Liver (tissue), 9 donors: Measurements from ENCODE around the gene HNRNPDL. TPM values are rescaled to one million over a fixed set of nuclear protein-coding genes. Genes with fewer than 3 reads are reported as not detected.

Experiments used
- DNase-seq: peaks from one replicate; pipeline ENCODE4 v3.0.0-alpha.2; 2017; ENCODE audit warnings: low spot score
- H3K27ac ChIP-seq, 2 donors: one replicate each; pipeline ENCODE4 v1.7.0; 2013; ENCODE audit warnings: inconsistent platforms in 2 of 2, low read length in 2 of 2, control low read depth in 1 of 2, low read depth in 1 of 2, mild to moderate bottlenecking in 1 of 2
- H3K27me3 ChIP-seq, 4 donors: one replicate each; pipeline versions ENCODE4 v1.6.1 to v1.7.0; 2013; ENCODE audit warnings: low read length in 3 of 4, inconsistent platforms in 1 of 4, mild to moderate bottlenecking in 1 of 4, moderate library complexity in 1 of 4; ENCODE audit not compliant: control insufficient read depth in 4 of 4, insufficient read depth in 4 of 4
- H3K36me3 ChIP-seq, 4 donors: one replicate each; pipeline versions ENCODE4 v1.6.1 to v1.7.0; 2013; ENCODE audit warnings: low read length in 3 of 4, mild to moderate bottlenecking in 3 of 4, low read depth in 1 of 4, moderate library complexity in 1 of 4; ENCODE audit not compliant: control insufficient read depth in 4 of 4, insufficient read depth in 3 of 4
- H3K4me1 ChIP-seq, 4 donors: one replicate each; pipeline versions ENCODE4 v1.6.1 to v1.7.0; 2013; ENCODE audit warnings: low read length in 3 of 4, mild to moderate bottlenecking in 3 of 4, moderate library complexity in 1 of 4; ENCODE audit not compliant: control insufficient read depth in 4 of 4, insufficient read depth in 4 of 4
- H3K4me3 ChIP-seq, 3 donors: one replicate each; pipeline versions ENCODE4 v1.6.1 to v1.7.0; 2013; ENCODE audit warnings: low read length in 3 of 3, control low read depth in 1 of 3, low read depth in 1 of 3, mild to moderate bottlenecking in 1 of 3
- H3K9ac ChIP-seq, 2 donors: one replicate each; pipeline ENCODE4 v1.7.0; 2013; ENCODE audit warnings: low read length in 2 of 2, mild to moderate bottlenecking in 2 of 2, moderate library complexity in 2 of 2, control low read depth in 1 of 2, low read depth in 1 of 2
- H3K9me3 ChIP-seq, 4 donors: one replicate each; pipeline versions ENCODE4 v1.6.1 to v1.7.0; 2013; ENCODE audit warnings: low read length in 3 of 4; ENCODE audit not compliant: control insufficient read depth in 4 of 4
- ATF3 ChIP-seq: IDR thresholded peaks from 2 replicates; pipeline ENCODE4 v1.6.1; 2016; ENCODE audit warnings: antibody characterized with exemption
- EGR1 ChIP-seq, 2 donors: IDR thresholded peaks; 2 replicates each; pipeline ENCODE4 v1.6.1; 2016 to 2018; ENCODE audit warnings: antibody characterized with exemption in 2 of 2, low read depth in 2 of 2
- FOXA1 ChIP-seq: IDR thresholded peaks from 2 replicates; pipeline ENCODE4 v1.6.1; 2016; ENCODE audit warnings: antibody characterized with exemption
- GABPA ChIP-seq, 2 donors: IDR thresholded peaks in 1 of 2; conservative IDR thresholded peaks in 1 of 2; 2 replicates each; pipeline ENCODE4 v1.6.1; 2016; ENCODE audit warnings: antibody characterized with exemption in 2 of 2, mild to moderate bottlenecking in 1 of 2, moderate library complexity in 1 of 2
- HNF4A ChIP-seq, 2 donors: conservative IDR thresholded peaks; 2 replicates each; pipeline ENCODE4 v1.6.1; 2016; ENCODE audit warnings: antibody characterized with exemption in 2 of 2, mild to moderate bottlenecking in 2 of 2
- HNF4G ChIP-seq: IDR thresholded peaks from 2 replicates; pipeline ENCODE4 v1.6.1; 2016; ENCODE audit warnings: antibody characterized with exemption
- JUND ChIP-seq, 2 donors: IDR thresholded peaks; 2 replicates each; pipeline ENCODE4 v1.6.1; 2016; ENCODE audit warnings: antibody characterized with exemption in 2 of 2
- MAX ChIP-seq: IDR thresholded peaks from 2 replicates; pipeline ENCODE4 v1.6.1; 2016; ENCODE audit warnings: antibody characterized with exemption
- NR2F2 ChIP-seq: IDR thresholded peaks from 2 replicates; pipeline ENCODE4 v1.6.1; 2016; ENCODE audit warnings: antibody characterized with exemption
- RXRA ChIP-seq, 2 donors: IDR thresholded peaks; 2 replicates each; pipeline ENCODE4 v1.6.1; 2017 to 2018; ENCODE audit warnings: antibody characterized with exemption in 2 of 2, mild to moderate bottlenecking in 1 of 2
- SP1 ChIP-seq: IDR thresholded peaks from 2 replicates; pipeline ENCODE4 v1.6.1; 2018; ENCODE audit warnings: antibody characterized with exemption, mild to moderate bottlenecking
- TAF1 ChIP-seq: conservative IDR thresholded peaks from 2 replicates; pipeline ENCODE4 v1.6.1; 2016; ENCODE audit warnings: antibody characterized with exemption, mild to moderate bottlenecking
- YY1 ChIP-seq: IDR thresholded peaks from 2 replicates; pipeline ENCODE4 v1.6.1; 2016; ENCODE audit warnings: antibody characterized with exemption, mild to moderate bottlenecking
- WGBS: extraction: QIAGEN DNeasy Blood & Tissue Kit; methylation state at CpG from one replicate; pipeline ENCODE4 v1.1.7; 2013; 5-methylcytosine and 5-hydroxymethylcytosine counted together
- polyA plus RNA-seq, 2 donors: library from polyadenylated mRNA; stranded (reverse) in 1 of 2; unstranded in 1 of 2; fragments of 200-250 nt in 1 of 2; fragments of >200 nt in 1 of 2; fragmentation: Nextera tagmentation in 1 of 2; extraction: Ambion mirVana in 1 of 2; gene quantifications; one replicate each; pipeline versions ENCODE4 v1.2.1 to v1.2.3, GENCODE V29; 2013 to 2015
- total RNA-seq, 2 donors: library from RNA; depleted of rRNA; stranded (reverse); fragments of >200 nt; gene quantifications; one replicate each; pipeline ENCODE4 v1.2.3, GENCODE V29; 2014
- TF ChIP-seq, protein P1 (sequence below): fragments of 150-350 bp; IDR thresholded peaks from 2 replicates; pipeline ENCODE4 v1.5.1; 2017; ENCODE audit warnings: improper control_type of control experiment, low read depth, low read length; ENCODE audit not compliant: missing input control
- TF ChIP-seq, protein P2 (sequence below): IDR thresholded peaks from 2 replicates; pipeline ENCODE4 v1.6.1; 2016; ENCODE audit warnings: antibody characterized with exemption
- donor health status: healthy.
- donor health status: healthy.
- donor health status: healthy.
- donor health status: healthy.
- donor health status: healthy.

HNRNPDL gene
- total and polyA plus RNA-seq, 4 donors: 53.1 to 57.9 (median 57.6) TPM

- Histone ChIP-seq H3K36me3 (peaks cover 5 to 34% (median 33%) of the 10 kb centered on the region in 4 donors), H3K4me3 (peak overlapping the region; percentile 85 to 98 (median 97)), H3K4me1 (peaks cover 0 to 28% (median 22%) of the 10 kb centered on the region in 4 donors), H3K27ac (peak overlapping the region; percentile 99), H3K9me3 (no peaks in the 10 kb centered on the region), H3K9ac (peak overlapping the region; percentile 52 to 79), H3K27me3 (no peaks in the 10 kb centered on the region)
- TF ChIP-seq HNF4G (no peak), GABPA (IDR thresholded peaks at IDR 0.05 in 1 of 2, conservative IDR thresholded peaks at IDR 0.05 in 1 of 2) (no peak), ATF3 (no peak), MAX (no peak), YY1 (no peak), HNF4A (conservative IDR thresholded peaks at IDR 0.05) (no peak)
- TF ChIP-seq, protein P1, sequence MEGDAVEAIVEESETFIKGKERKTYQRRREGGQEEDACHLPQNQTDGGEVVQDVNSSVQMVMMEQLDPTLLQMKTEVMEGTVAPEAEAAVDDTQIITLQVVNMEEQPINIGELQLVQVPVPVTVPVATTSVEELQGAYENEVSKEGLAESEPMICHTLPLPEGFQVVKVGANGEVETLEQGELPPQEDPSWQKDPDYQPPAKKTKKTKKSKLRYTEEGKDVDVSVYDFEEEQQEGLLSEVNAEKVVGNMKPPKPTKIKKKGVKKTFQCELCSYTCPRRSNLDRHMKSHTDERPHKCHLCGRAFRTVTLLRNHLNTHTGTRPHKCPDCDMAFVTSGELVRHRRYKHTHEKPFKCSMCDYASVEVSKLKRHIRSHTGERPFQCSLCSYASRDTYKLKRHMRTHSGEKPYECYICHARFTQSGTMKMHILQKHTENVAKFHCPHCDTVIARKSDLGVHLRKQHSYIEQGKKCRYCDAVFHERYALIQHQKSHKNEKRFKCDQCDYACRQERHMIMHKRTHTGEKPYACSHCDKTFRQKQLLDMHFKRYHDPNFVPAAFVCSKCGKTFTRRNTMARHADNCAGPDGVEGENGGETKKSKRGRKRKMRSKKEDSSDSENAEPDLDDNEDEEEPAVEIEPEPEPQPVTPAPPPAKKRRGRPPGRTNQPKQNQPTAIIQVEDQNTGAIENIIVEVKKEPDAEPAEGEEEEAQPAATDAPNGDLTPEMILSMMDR: no peak
- WGBS: under 1% methylated on average over 14 of the region's 14 CpGs
- DNase-seq: no peak
These were observed 1.7 kb downstream of the HNRNPDL start for GRCh38 chr4:82428526-82428968.

DNA sequence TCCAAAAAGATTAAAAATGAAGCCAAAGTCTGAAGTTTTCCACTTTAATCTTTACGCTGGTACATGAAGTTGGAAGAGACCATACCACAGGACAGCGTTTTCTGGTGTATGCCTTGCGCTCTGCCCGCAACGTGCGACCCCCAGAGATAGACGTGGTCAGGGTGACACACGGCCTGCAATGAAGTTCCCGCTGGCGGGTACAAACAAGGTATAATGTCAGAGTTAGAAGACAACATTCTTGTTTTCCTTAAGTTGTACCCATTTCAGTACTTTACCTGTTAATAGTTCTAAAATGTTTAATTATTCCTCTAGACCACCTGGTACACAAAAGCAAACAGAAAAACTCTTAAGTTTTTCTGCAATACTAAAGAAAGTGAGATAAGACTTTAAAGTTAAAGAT lies 4.8 kb downstream of the HNRNPDL start:
- no peak overlapping the region for H3K4me3 ChIP-seq
- no peak for DNase-seq
- H3K27me3 ChIP-seq: no peaks in the 10 kb centered on the region
- H3K4me1 ChIP-seq: peaks cover 0 to 21% (median 16%) of the 10 kb centered on the region in 4 donors
- TF ChIP-seq NR2F2 (no peak), EGR1 (IDR thresholded peaks at IDR 0.05; ENCODE audit: low read depth in 2 of 2) (no peak), HNF4A (conservative IDR thresholded peaks at IDR 0.05) (no peak), SP1 (no peak), GABPA (IDR thresholded peaks at IDR 0.05 in 1 of 2, conservative IDR thresholded peaks at IDR 0.05 in 1 of 2) (no peak)
- H3K36me3 ChIP-seq: peaks cover 5 to 40% (median 38%) of the 10 kb centered on the region in 4 donors
- H3K27ac ChIP-seq: no peak overlapping the region
- no peak overlapping the region for H3K9ac ChIP-seq
- WGBS: 93% methylated on average over 10 of the region's 10 CpGs
- H3K9me3 ChIP-seq: no peaks in the 10 kb centered on the region

DNA sequence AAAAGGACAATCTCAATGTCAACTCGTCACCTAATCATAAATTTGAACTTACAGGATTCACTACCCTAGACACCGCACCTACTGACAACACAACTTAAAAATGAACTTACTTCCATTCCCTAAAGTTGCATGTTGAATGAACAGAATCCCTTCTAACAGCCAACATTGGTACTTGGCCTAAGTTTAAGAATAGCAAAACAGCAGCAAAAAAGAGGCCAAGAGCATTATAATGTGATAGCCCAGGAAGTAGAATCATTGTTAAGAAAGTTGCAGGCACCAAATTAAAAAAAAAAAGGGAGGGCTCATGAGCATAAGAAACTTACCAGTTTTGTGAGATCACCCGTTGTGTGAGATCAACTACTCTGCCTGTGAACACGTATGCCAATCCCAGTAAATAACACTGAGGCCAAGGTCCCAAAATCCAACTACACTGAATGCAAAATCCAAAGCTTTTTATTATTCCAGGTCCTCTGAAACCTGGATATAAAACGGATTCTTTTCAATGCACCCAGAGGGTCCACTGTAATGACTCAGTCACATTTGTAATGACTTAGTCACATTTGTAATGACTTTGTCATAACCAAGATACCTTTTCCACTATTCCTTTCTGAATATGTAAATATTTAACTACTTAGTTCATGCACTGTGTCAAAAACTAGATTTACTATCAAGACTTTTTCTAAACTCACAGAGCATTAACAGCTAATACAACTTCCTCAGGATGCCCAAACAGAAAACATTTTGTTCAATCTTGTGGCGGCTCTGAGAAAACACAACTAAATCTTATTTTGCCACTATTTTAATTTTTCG lies 6.8 kb downstream of the HNRNPDL start:
- Histone ChIP-seq H3K4me1 (peaks cover 0 to 21% (median 16%) of the 10 kb centered on the region in 4 donors), H3K4me3 (no peak overlapping the region), H3K36me3 (peaks cover 5 to 40% (median 38%) of the 10 kb centered on the region in 4 donors)

More for the DNA sequence above, 6.8 kb downstream of the HNRNPDL start:
- Histone ChIP-seq H3K9ac (no peak overlapping the region), H3K9me3 (no peaks in the 10 kb centered on the region), H3K27me3 (no peaks in the 10 kb centered on the region), H3K27ac (no peak overlapping the region)
- TF ChIP-seq TAF1: no peak
- no peak for TF ChIP-seq ATF3
- TF ChIP-seq, protein P2, sequence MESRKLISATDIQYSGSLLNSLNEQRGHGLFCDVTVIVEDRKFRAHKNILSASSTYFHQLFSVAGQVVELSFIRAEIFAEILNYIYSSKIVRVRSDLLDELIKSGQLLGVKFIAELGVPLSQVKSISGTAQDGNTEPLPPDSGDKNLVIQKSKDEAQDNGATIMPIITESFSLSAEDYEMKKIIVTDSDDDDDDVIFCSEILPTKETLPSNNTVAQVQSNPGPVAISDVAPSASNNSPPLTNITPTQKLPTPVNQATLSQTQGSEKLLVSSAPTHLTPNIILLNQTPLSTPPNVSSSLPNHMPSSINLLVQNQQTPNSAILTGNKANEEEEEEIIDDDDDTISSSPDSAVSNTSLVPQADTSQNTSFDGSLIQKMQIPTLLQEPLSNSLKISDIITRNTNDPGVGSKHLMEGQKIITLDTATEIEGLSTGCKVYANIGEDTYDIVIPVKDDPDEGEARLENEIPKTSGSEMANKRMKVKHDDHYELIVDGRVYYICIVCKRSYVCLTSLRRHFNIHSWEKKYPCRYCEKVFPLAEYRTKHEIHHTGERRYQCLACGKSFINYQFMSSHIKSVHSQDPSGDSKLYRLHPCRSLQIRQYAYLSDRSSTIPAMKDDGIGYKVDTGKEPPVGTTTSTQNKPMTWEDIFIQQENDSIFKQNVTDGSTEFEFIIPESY: no peak
- no peak for TF ChIP-seq YY1
- TF ChIP-seq RXRA (IDR thresholded peaks at IDR 0.05): no peak
- TF ChIP-seq JUND (IDR thresholded peaks at IDR 0.05): no peak
- TF ChIP-seq EGR1 (IDR thresholded peaks at IDR 0.05; ENCODE audit: low read depth in 2 of 2): no peak
- TF ChIP-seq MAX: no peak
- TF ChIP-seq HNF4A (conservative IDR thresholded peaks at IDR 0.05): no peak
- TF ChIP-seq HNF4G: no peak
- no peak for TF ChIP-seq NR2F2
- TF ChIP-seq FOXA1: no peak
- TF ChIP-seq, protein P1: no peak
- DNase-seq: no peak
- WGBS: 93% methylated on average over 7 of the region's 7 CpGs
